ENCODE results near the gene KPNA1. TPM values are rescaled to one million over a fixed set of nuclear protein-coding genes. Genes with fewer than 3 reads are reported as not detected.

Gene KPNA1
- total and polyA plus RNA-seq, 4 donors, result 11.6 to 74.1 (median 43.3) TPM

DNA sequence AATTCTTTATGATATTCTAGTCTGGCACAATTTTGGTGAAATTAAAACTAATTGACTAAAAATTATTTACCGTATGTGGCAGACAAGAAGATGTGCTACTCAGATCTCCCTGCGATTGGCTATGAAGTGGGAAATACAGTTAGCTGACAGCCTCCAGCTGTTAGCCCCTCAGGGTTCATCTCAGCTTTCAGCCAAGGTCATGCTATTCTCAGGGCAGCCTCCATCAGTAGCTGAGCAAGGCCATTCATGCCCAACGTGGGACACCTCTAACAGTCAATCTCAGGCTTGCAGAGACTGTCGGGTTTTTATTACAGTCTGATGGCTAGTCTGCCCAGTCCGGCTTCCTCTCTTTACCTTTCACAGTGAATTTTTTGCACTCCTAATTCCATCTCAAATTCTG is 42.6 kb upstream of the KPNA1 start:
- intact Hi-C loops (cut with DNase I), result no loop called here
- Histone ChIP-seq H3K4me3 (ENCODE audit: low read length in 2 of 2) (no peak overlapping the region), H3K27me3 (ENCODE audit: control insufficient read depth in 1 of 2, insufficient read depth in 2 of 2, low read length in 1 of 2) (no peaks in the 10 kb centered on the region), H3K9me3 (ENCODE audit: control insufficient read depth, low read length) (no peaks in the 10 kb centered on the region), H3K27ac (ENCODE audit: low read depth in 1 of 2, low read length in 2 of 2) (no peak overlapping the region), H3K36me3 (ENCODE audit: control insufficient read depth in 1 of 2, insufficient read depth in 2 of 2, low read length in 1 of 2) (peaks cover 7 to 11% of the 10 kb centered on the region in 2 donors), H3K4me1 (ENCODE audit: control insufficient read depth in 1 of 2, insufficient read depth in 2 of 2, low read length in 2 of 2) (no peaks in the 10 kb centered on the region)
- DNase-seq, result no peak
- ATAC-seq (ENCODE audit: low FRiP score), result no peak
- WGBS, 2 donors, result 91 to 94% methylated on average over 5 of the region's 5 CpGs

DNA sequence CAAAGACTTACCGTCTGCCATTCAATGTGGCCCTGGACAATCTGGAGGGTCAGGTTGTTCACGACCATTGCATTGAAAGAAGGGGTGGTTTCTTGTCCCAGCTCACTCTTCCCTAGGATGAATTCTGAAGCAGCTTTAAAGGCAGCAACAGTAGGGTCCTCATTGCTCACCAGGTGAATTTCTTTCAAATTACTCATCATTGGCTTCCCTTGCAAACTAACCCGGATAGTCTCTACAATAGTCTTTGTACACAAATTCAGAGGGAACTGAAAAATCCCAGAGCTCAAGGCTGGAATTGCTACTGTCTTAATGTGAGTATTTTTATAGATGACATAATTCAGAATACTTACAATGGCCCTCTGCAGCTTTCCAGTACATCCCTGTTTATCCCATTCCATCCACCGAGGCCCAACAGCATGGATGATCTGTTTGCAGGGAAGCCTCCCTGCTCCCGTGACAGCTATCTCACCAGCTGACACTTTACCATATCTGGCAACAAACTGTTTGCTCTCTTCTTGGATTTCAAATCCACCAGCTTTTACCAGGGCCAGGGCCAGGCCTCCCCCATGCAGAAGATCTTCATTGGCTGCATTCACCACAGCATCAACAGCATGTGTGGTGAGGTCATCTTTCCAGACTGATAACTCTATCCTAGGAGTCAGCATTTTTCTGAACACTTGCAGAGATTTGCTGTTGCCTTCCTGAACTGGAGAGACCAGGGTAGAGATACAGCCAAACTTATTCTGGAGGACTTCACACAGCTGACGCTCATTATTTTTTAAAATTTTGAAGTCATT is 40.7 kb upstream of the KPNA1 start:
- Histone ChIP-seq H3K4me1 (ENCODE audit: control insufficient read depth in 1 of 2, insufficient read depth in 2 of 2, low read length in 2 of 2) (no peaks in the 10 kb centered on the region), H3K4me3 (ENCODE audit: low read length in 2 of 2) (no peak overlapping the region), H3K36me3 (ENCODE audit: control insufficient read depth in 1 of 2, insufficient read depth in 2 of 2, low read length in 1 of 2) (peaks cover 9 to 11% of the 10 kb centered on the region in 2 donors), H3K9me3 (ENCODE audit: control insufficient read depth, low read length) (no peaks in the 10 kb centered on the region), H3K27me3 (ENCODE audit: control insufficient read depth in 1 of 2, insufficient read depth in 2 of 2, low read length in 1 of 2) (no peaks in the 10 kb centered on the region), H3K27ac (ENCODE audit: low read depth in 1 of 2, low read length in 2 of 2) (no peak overlapping the region)
- DNase-seq, result no peak
- no peak for ATAC-seq (ENCODE audit: low FRiP score)
- WGBS, 2 donors, result 78 to 85% methylated on average over 6 of the region's 6 CpGs
- intact Hi-C loops (cut with DNase I), result no loop called here

DNA sequence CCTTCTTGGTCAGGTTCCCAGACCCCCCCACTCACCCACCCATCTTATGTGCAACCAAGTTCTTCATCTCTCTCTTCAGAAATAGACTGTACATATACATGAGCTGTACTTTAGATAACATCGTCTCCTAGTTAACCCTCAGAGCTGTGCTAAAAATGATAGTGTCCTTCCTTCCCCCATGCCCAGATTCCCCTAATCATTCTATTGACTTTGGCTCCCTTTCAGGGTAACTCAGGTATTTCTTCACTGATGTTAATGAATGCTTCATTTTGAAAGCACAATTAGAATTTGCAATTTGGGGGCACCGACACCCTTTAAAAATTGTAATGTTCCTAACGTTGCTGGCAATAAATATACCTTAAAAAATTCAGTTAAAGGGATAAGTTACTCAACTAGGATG is 38.4 kb upstream of the KPNA1 start:
- Histone ChIP-seq H3K27me3 (ENCODE audit: control insufficient read depth in 1 of 2, insufficient read depth in 2 of 2, low read length in 1 of 2) (no peaks in the 10 kb centered on the region), H3K36me3 (ENCODE audit: control insufficient read depth in 1 of 2, insufficient read depth in 2 of 2, low read length in 1 of 2) (peaks cover 8 to 12% of the 10 kb centered on the region in 2 donors), H3K27ac (ENCODE audit: low read depth in 1 of 2, low read length in 2 of 2) (no peak overlapping the region), H3K4me3 (ENCODE audit: low read length in 2 of 2) (no peak overlapping the region), H3K9me3 (ENCODE audit: control insufficient read depth, low read length) (no peaks in the 10 kb centered on the region), H3K4me1 (ENCODE audit: control insufficient read depth in 1 of 2, insufficient read depth in 2 of 2, low read length in 2 of 2) (peaks cover 0 to 3% of the 10 kb centered on the region in 2 donors)
- ATAC-seq (ENCODE audit: low FRiP score) (no peak), DNase-seq (no peak)
- WGBS, 2 donors, result 74 to 80% methylated on average over 3 of the region's 3 CpGs
- intact Hi-C loops (cut with DNase I), result no loop called here

DNA sequence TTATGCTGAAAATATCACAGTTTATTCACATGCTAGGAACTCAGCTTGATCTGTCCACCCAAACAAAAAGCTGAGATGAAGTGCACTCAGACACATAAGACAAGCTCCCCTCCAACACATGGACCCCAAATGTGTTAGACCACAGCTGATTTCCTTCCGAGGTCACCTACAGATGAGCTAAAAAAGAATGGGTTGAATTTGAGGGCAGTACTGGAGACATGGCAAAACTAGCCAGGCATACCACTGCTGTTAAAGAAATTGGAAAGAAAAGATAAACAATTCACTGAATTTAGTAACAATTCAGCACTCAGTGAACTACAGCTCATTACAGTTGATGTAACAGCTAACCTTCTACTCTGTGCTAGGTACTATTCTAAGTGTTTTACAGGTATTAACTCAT is 33.9 kb upstream of the KPNA1 start:
- WGBS, 2 donors, result 23 to 31% methylated on average over 1 of the region's 1 CpG
- peaks cover 1 to 3% of the 10 kb centered on the region in 2 donors for H3K4me1 ChIP-seq (ENCODE audit: control insufficient read depth in 1 of 2, insufficient read depth in 2 of 2, low read length in 2 of 2)
- H3K9me3 ChIP-seq (ENCODE audit: control insufficient read depth, low read length), result no peaks in the 10 kb centered on the region
- DNase-seq, result no peak
- no peaks in the 10 kb centered on the region for H3K27me3 ChIP-seq (ENCODE audit: control insufficient read depth in 1 of 2, insufficient read depth in 2 of 2, low read length in 1 of 2)
- no peak for ATAC-seq (ENCODE audit: low FRiP score)
- H3K4me3 ChIP-seq (ENCODE audit: low read length in 2 of 2), result no peak overlapping the region
- intact Hi-C loops (cut with DNase I), result no loop called here
- H3K36me3 ChIP-seq (ENCODE audit: control insufficient read depth in 1 of 2, insufficient read depth in 2 of 2, low read length in 1 of 2), result peaks cover 3 to 7% of the 10 kb centered on the region in 2 donors
- H3K27ac ChIP-seq (ENCODE audit: low read depth in 1 of 2, low read length in 2 of 2), result no peak overlapping the region

DNA sequence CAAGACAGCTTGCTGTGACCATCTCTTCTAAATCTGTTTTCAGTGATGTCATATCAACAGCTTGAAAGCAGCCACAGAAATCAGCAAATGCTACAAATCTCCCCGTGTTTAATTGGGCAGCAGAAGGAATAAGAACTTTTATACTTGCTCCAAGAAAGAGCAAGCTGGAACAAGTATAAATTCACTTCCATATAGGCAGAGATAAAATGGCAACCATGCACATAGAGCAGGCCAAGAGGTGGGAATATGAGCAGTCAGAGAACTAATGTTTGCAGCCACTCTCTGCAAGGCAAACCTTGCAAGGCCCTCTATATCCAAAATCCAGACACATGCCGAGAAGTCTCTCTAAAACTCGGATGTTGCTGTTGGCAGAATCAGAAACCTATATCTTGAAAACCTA is 33.3 kb upstream of the KPNA1 start:
- ATAC-seq (ENCODE audit: low FRiP score) (no peak), DNase-seq (no peak)
- Histone ChIP-seq H3K36me3 (ENCODE audit: control insufficient read depth in 1 of 2, insufficient read depth in 2 of 2, low read length in 1 of 2) (peaks cover 3 to 7% of the 10 kb centered on the region in 2 donors), H3K9me3 (ENCODE audit: control insufficient read depth, low read length) (no peaks in the 10 kb centered on the region), H3K4me1 (ENCODE audit: control insufficient read depth in 1 of 2, insufficient read depth in 2 of 2, low read length in 2 of 2) (peaks cover 1 to 3% of the 10 kb centered on the region in 2 donors), H3K4me3 (ENCODE audit: low read length in 2 of 2) (no peak overlapping the region), H3K27me3 (ENCODE audit: control insufficient read depth in 1 of 2, insufficient read depth in 2 of 2, low read length in 1 of 2) (no peaks in the 10 kb centered on the region), H3K27ac (ENCODE audit: low read depth in 1 of 2, low read length in 2 of 2) (no peak overlapping the region)
- intact Hi-C loops (cut with DNase I), result no loop called here
- 7 to 15% methylated on average over 3 of the region's 3 CpGs for WGBS, 2 donors

DNA sequence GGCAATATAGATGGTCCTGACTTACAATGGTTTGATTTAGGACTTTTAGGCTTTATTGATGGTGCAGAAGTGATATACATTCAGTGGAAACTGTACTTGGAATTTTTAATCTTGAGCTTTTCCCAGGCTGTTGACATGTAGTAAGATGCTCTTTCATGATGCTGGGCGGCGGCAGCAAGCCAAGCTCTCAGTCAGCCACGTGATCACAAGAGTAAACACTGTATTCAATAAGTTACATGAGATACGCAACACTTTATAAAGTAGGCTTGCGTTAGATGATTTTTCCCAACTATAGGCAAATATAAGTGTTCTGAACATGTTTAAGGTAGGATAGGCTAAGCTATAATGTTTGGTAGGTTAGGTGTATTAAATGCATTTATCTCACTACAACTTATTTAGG is 31.4 kb upstream of the KPNA1 start:
- Histone ChIP-seq H3K4me3 (ENCODE audit: low read length in 2 of 2) (no peak overlapping the region), H3K9me3 (ENCODE audit: control insufficient read depth, low read length) (no peaks in the 10 kb centered on the region), H3K36me3 (ENCODE audit: control insufficient read depth in 1 of 2, insufficient read depth in 2 of 2, low read length in 1 of 2) (peaks cover 3 to 7% of the 10 kb centered on the region in 2 donors), H3K4me1 (ENCODE audit: control insufficient read depth in 1 of 2, insufficient read depth in 2 of 2, low read length in 2 of 2) (peaks cover 1 to 3% of the 10 kb centered on the region in 2 donors), H3K27me3 (ENCODE audit: control insufficient read depth in 1 of 2, insufficient read depth in 2 of 2, low read length in 1 of 2) (no peaks in the 10 kb centered on the region), H3K27ac (ENCODE audit: low read depth in 1 of 2, low read length in 2 of 2) (no peak overlapping the region)
- intact Hi-C loops (cut with DNase I), result no loop called here
- 95% methylated on average over 5 of the region's 5 CpGs for WGBS, 2 donors
- DNase-seq, result no peak
- ATAC-seq (ENCODE audit: low FRiP score), result no peak

DNA sequence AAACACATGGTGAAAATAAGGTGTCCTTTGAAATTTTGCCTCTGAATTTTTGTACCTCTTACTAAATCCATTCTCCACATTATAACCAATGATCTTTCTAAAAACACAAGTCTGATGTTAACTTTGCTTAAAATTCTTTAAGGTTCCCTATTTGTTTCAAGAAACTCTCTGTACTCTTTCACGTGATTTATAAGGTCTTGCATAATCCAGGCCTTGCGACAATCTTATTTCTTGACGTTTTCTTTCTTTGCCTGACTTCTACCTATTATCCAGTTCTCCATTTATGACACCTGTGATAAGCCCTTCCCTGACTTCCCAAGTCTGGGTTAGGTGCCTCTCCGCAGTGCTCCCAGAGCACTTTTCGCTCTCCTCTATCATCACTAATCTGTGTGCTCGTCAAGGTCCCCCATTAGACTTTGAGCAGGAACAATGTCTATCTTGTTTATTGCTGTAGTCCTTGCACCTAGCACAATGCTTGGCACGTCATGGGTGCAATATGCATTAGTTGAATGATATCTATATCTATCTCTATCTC is 24.3 kb upstream of the KPNA1 start:
- Histone ChIP-seq H3K27ac (ENCODE audit: low read depth in 1 of 2, low read length in 2 of 2) (no peak overlapping the region), H3K4me1 (ENCODE audit: control insufficient read depth in 1 of 2, insufficient read depth in 2 of 2, low read length in 2 of 2) (no peaks in the 10 kb centered on the region), H3K9me3 (ENCODE audit: control insufficient read depth, low read length) (no peaks in the 10 kb centered on the region), H3K27me3 (ENCODE audit: control insufficient read depth in 1 of 2, insufficient read depth in 2 of 2, low read length in 1 of 2) (no peaks in the 10 kb centered on the region), H3K36me3 (ENCODE audit: control insufficient read depth in 1 of 2, insufficient read depth in 2 of 2, low read length in 1 of 2) (peaks cover 0 to 6% of the 10 kb centered on the region in 2 donors), H3K4me3 (ENCODE audit: low read length in 2 of 2) (no peak overlapping the region)
- intact Hi-C loops (cut with DNase I), result no loop called here
- 93 to 94% methylated on average over 7 of the region's 7 CpGs for WGBS, 2 donors
- ATAC-seq (ENCODE audit: low FRiP score) (no peak), DNase-seq (no peak)

DNA sequence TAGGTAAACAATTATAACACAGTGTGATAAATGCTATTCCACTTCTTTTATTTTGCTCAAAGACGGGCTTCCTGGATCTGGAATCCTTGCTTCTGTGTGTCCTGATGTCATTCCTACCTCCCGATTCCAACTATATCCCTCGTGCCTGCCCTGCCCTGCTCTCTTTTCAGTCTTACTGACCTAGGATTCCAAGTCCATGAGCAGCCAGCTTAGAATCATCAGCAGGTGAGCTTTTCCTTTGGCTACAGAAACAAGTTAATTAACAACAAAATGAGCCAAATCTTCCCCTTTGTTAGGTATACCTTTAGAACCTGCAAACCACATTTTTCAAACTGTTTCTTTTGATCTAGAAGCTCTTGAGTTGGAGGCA is 21.9 kb upstream of the KPNA1 start:
- WGBS, 2 donors, result 55 to 63% methylated on average over 3 of the region's 3 CpGs
- no peaks in the 10 kb centered on the region for H3K9me3 ChIP-seq (ENCODE audit: control insufficient read depth, low read length)
- H3K36me3 ChIP-seq (ENCODE audit: control insufficient read depth in 1 of 2, insufficient read depth in 2 of 2, low read length in 1 of 2), result peaks cover 7 to 15% of the 10 kb centered on the region in 2 donors
- no peak overlapping the region for H3K27ac ChIP-seq (ENCODE audit: low read depth in 1 of 2, low read length in 2 of 2)
- DNase-seq (no peak), ATAC-seq (ENCODE audit: low FRiP score) (no peak)
- H3K4me1 ChIP-seq (ENCODE audit: control insufficient read depth in 1 of 2, insufficient read depth in 2 of 2, low read length in 2 of 2), result no peaks in the 10 kb centered on the region
- intact Hi-C loops (cut with DNase I), result no loop called here
- no peaks in the 10 kb centered on the region for H3K27me3 ChIP-seq (ENCODE audit: control insufficient read depth in 1 of 2, insufficient read depth in 2 of 2, low read length in 1 of 2)
- H3K4me3 ChIP-seq (ENCODE audit: low read length in 2 of 2), result no peak overlapping the region

DNA sequence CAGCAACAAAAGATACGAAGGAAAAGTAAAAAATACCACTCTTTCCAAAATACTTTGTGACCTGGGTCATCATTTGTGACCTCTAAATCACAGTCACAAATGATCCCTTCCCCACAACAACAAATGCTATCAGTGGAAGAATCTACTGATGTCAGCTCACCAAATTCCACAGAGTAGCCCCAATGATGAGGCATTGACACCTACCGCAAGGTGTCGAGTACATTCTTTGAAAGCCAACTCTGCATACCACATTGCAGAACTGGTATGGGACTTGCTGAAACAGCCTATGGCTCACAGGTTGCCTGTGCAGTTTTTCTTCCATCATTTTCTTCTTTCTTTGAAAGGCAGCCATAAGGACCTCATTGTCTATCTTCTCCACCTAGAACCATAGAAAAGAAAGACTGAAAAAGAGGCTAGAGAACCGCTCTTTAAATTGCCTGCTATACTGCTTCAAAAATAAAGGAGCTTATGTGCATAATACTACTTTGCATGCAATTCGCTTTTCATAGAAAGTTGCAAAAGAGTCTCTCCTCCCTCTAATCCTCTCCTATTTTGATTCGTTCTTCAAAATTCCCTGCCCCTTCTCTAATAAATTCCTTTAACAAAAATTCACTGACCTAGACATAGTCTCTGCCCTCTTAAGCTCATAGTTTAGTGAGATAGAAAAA is 21.4 kb upstream of the KPNA1 start:
- DNase-seq (no peak), ATAC-seq (ENCODE audit: low FRiP score) (no peak)
- no peaks in the 10 kb centered on the region for H3K4me1 ChIP-seq (ENCODE audit: control insufficient read depth in 1 of 2, insufficient read depth in 2 of 2, low read length in 2 of 2)
- intact Hi-C loops (cut with DNase I), result no loop called here
- WGBS, 2 donors, result 77 to 80% methylated on average over 6 of the region's 6 CpGs
- no peaks in the 10 kb centered on the region for H3K9me3 ChIP-seq (ENCODE audit: control insufficient read depth, low read length)
- peaks cover 7 to 15% of the 10 kb centered on the region in 2 donors for H3K36me3 ChIP-seq (ENCODE audit: control insufficient read depth in 1 of 2, insufficient read depth in 2 of 2, low read length in 1 of 2)
- no peak overlapping the region for H3K4me3 ChIP-seq (ENCODE audit: low read length in 2 of 2)
- H3K27me3 ChIP-seq (ENCODE audit: control insufficient read depth in 1 of 2, insufficient read depth in 2 of 2, low read length in 1 of 2), result no peaks in the 10 kb centered on the region
- no peak overlapping the region for H3K27ac ChIP-seq (ENCODE audit: low read depth in 1 of 2, low read length in 2 of 2)

Measured in aorta (tissue), 5 donors.